GM12878 (cell line): ENCODE measurements around the gene ZNF765. TPM values are rescaled to one million over a fixed set of nuclear protein-coding genes. Genes with fewer than 3 reads are reported as not detected.

ENCODE experiments used
- BHLHE40 ChIP-seq, 2 experiments: fragments of 450-650 bp in 1 of 2; IDR thresholded peaks; 2 replicates each; pipeline ENCODE4 v1.6.1; 2011 to 2017; ENCODE audit warnings: low read depth in 2 of 2, borderline replicate concordance in 1 of 2, improper control_type of control experiment in 1 of 2, low read length in 1 of 2, mild to moderate bottlenecking in 1 of 2
- DPF2 ChIP-seq: fragments of 450-650 bp; IDR thresholded peaks from 2 replicates; pipeline ENCODE4 v1.6.1; 2017; ENCODE audit warnings: mild to moderate bottlenecking
- ETV6 ChIP-seq, 2 experiments: fragments of 450-650 bp in 1 of 2; IDR thresholded peaks in 1 of 2; conservative IDR thresholded peaks in 1 of 2; 2 replicates each; pipeline ENCODE4 v1.6.1; 2014; ENCODE audit warnings: antibody characterized with exemption in 1 of 2, borderline replicate concordance in 1 of 2, low read depth in 1 of 2, mild to moderate bottlenecking in 1 of 2, moderate library complexity in 1 of 2
- KAT2A ChIP-seq: conservative IDR thresholded peaks from 2 replicates; pipeline ENCODE4 v1.6.1; 2011; ENCODE audit warnings: low read depth, low read length; ENCODE audit not compliant: control insufficient read depth
- KDM1A ChIP-seq: fragments of 200-600 bp; sonication (generic); IDR thresholded peaks from 2 replicates; pipeline ENCODE4 v1.6.1; 2016; ENCODE audit warnings: borderline replicate concordance
- MEF2A ChIP-seq: IDR thresholded peaks from 2 replicates; pipeline ENCODE4 v1.6.1; 2011; ENCODE audit warnings: low read depth, mild to moderate bottlenecking, low read length, moderate library complexity; ENCODE audit not compliant: insufficient read depth
- NBN ChIP-seq: fragments of 450-650 bp; IDR thresholded peaks from 2 replicates; pipeline ENCODE4 v1.6.1; 2016
- NFXL1 ChIP-seq: fragments of 450-650 bp; IDR thresholded peaks from 2 replicates; pipeline ENCODE4 v1.6.1; 2017; ENCODE audit warnings: antibody characterized with exemption, mild to moderate bottlenecking, borderline replicate concordance
- NFYB ChIP-seq: IDR thresholded peaks from 2 replicates; pipeline ENCODE4 v1.6.1; 2011; ENCODE audit warnings: low read depth, mild to moderate bottlenecking, low read length, improper control_type of control experiment, moderate library complexity; ENCODE audit not compliant: insufficient read depth
- NRF1 ChIP-seq: conservative IDR thresholded peaks from 2 replicates; pipeline ENCODE4 v1.6.1; 2011; ENCODE audit warnings: mild to moderate bottlenecking, low read depth, low read length, improper control_type of control experiment
- POLR2A ChIP-seq: IDR thresholded peaks from 2 replicates; pipeline ENCODE4 v1.6.1; 2011; ENCODE audit warnings: low read depth, mild to moderate bottlenecking, low read length
- RBBP5 ChIP-seq: fragments of 200-600 bp; sonication (generic); conservative IDR thresholded peaks from 2 replicates; pipeline ENCODE4 v1.6.1; 2016
- RCOR1 ChIP-seq: conservative IDR thresholded peaks from 2 replicates; pipeline ENCODE4 v1.6.1; 2012; ENCODE audit warnings: low read depth, low read length, improper control_type of control experiment
- SREBF1 ChIP-seq: IDR thresholded peaks from 2 replicates; pipeline ENCODE4 v1.6.1; 2012; ENCODE audit warnings: mild to moderate bottlenecking, low read length
- TCF7 ChIP-seq: IDR thresholded peaks from 2 replicates; pipeline ENCODE4 v1.6.1; 2014; ENCODE audit warnings: antibody characterized with exemption, borderline replicate concordance
- YY1 ChIP-seq: IDR thresholded peaks from 2 replicates; pipeline ENCODE4 v1.6.1; 2011; ENCODE audit warnings: low read depth, mild to moderate bottlenecking, low read length
- ZNF274 ChIP-seq: IDR thresholded peaks from one replicate; pipeline ENCODE4 v1.8.0; 2011; ENCODE audit not compliant: insufficient read length, insufficient read depth
- polyA plus RNA-seq, 11 experiments: library from polyadenylated mRNA; depleted of rRNA in 4 of 11; unstranded in 6 of 11; stranded (reverse) in 5 of 11; fragments of >200 nt; fragmentation: Nextera tagmentation in 4 of 11; fragmentation: Illumina TruSeq in 1 of 11; extraction: Ambion mirVana in 4 of 11; extraction: Trizol in 1 of 11; gene quantifications; 1 replicate in 1 of 11; 2 replicates in 10 of 11; pipeline versions ENCODE4 v1.2.1 to v1.2.3, GENCODE V29; 2011 to 2016; ENCODE audit warnings: inconsistent platforms in 2 of 11, missing spikeins in 2 of 11, low read depth in 1 of 11
- total RNA-seq, 4 experiments: library from RNA; depleted of rRNA in 3 of 4; stranded (reverse); fragments of >200 nt in 3 of 4; fragmentation: Illumina TruSeq in 1 of 4; extraction: Trizol in 1 of 4; gene quantifications; 2 replicates each; pipeline versions ENCODE4 v1.2.1 to v1.2.3, GENCODE V29; 2013 to 2021
- TF ChIP-seq, protein P1 (sequence below): fragments of 150-350 bp; IDR thresholded peaks from 2 replicates; pipeline ENCODE4 v1.6.1; 2016; ENCODE audit warnings: low read depth, low read length
- TF ChIP-seq, protein P2 (sequence below): fragments of 450-650 bp; IDR thresholded peaks from 2 replicates; pipeline ENCODE4 v1.6.1; 2017; ENCODE audit warnings: low read depth, mild to moderate bottlenecking, moderate library complexity
- TF ChIP-seq, protein P3 (sequence below): fragments of 450-650 bp; IDR thresholded peaks from 2 replicates; pipeline ENCODE4 v1.6.1; 2017; ENCODE audit warnings: mild to moderate bottlenecking, low read depth, inconsistent platforms; ENCODE audit not compliant: poor library complexity, severe bottlenecking
- TF ChIP-seq, protein P4 (sequence below): IDR thresholded peaks from 2 replicates; pipeline ENCODE4 v1.6.1; 2012; ENCODE audit warnings: low read depth, low read length, improper control_type of control experiment

ZNF765 gene
- total and polyA plus RNA-seq, 10 of the 15 experiments (the other 5 are each of a cell fraction or from before 2014, with no cell fraction given), result 2.9 to 12.7 (median 7.0) TPM

DNA sequence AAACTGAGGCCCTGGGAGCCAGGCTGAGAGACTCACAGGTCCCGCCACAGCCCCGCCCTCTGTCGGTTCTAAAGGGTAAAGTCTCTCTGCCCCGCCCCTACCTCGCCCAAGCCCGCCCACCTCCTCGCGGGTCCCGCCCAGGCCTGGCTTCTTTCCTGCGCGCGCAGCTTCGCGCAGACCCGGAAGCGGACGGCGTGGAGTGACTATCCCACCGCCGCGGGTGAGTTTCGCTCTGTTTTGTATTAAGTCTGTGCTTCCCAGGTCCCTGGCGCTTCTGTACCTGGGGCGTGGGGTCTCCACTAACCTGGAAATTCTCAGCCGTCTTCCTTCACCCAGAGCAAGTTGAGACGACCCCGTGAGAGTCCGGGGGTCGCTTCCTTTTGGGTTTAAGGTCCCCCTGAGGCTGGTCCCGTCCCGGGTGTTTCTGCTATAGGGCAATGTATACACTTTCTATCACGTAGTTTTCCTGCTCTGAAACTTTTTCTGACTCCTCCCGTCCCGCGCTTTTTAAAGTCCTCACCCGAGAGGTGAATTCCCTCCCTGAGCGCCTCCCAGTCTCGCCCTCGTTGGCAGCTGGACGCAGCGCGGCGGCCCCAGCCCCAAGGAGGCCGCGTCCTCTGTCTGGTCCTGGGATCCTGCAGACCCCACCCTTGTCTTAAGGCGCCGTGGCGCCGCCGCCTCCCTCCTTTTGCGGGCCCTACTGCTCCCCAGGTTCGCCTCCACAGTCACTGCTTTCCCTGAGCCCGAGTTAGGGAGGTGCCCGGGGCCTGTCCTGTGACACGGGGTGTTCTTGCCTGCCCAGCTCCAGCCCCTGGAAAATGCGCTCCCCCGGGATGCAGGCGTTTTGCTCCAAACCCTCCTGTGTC is at the start of gene ZNF765 (continued):
- TF ChIP-seq, protein P1, sequence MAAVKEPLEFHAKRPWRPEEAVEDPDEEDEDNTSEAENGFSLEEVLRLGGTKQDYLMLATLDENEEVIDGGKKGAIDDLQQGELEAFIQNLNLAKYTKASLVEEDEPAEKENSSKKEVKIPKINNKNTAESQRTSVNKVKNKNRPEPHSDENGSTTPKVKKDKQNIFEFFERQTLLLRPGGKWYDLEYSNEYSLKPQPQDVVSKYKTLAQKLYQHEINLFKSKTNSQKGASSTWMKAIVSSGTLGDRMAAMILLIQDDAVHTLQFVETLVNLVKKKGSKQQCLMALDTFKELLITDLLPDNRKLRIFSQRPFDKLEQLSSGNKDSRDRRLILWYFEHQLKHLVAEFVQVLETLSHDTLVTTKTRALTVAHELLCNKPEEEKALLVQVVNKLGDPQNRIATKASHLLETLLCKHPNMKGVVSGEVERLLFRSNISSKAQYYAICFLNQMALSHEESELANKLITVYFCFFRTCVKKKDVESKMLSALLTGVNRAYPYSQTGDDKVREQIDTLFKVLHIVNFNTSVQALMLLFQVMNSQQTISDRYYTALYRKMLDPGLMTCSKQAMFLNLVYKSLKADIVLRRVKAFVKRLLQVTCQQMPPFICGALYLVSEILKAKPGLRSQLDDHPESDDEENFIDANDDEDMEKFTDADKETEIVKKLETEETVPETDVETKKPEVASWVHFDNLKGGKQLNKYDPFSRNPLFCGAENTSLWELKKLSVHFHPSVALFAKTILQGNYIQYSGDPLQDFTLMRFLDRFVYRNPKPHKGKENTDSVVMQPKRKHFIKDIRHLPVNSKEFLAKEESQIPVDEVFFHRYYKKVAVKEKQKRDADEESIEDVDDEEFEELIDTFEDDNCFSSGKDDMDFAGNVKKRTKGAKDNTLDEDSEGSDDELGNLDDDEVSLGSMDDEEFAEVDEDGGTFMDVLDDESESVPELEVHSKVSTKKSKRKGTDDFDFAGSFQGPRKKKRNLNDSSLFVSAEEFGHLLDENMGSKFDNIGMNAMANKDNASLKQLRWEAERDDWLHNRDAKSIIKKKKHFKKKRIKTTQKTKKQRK, result no peak
- TF ChIP-seq KAT2A (no peak), NRF1 (peak; percentile 80), MEF2A (no peak), YY1 (no peak), NFYB (no peak), RCOR1 (no peak), RBBP5 (no peak), KDM1A (no peak), BHLHE40 (IDR thresholded peaks at IDR 0.05; ENCODE audit: borderline replicate concordance in 1 of 2, low read depth in 2 of 2, low read length in 1 of 2) (peak in 1 of 2 experiments; percentile 51; a peak in 2 of 4 replicates), ZNF274 (no peak), POLR2A (peak; percentile 85), TCF7 (no peak), NBN (0 out of 2 replicates have a peak, but pooled peaks have one; percentile 28), SREBF1 (no peak; the same call in 1 of the 2 replicates), NFXL1 (no peak), ETV6 (conservative IDR thresholded peaks at IDR 0.05 in 1 of 2, IDR thresholded peaks at IDR 0.05 in 1 of 2; ENCODE audit: borderline replicate concordance in 1 of 2, low read depth in 1 of 2) (no peak), DPF2 (no peak)
- TF ChIP-seq, protein P2, sequence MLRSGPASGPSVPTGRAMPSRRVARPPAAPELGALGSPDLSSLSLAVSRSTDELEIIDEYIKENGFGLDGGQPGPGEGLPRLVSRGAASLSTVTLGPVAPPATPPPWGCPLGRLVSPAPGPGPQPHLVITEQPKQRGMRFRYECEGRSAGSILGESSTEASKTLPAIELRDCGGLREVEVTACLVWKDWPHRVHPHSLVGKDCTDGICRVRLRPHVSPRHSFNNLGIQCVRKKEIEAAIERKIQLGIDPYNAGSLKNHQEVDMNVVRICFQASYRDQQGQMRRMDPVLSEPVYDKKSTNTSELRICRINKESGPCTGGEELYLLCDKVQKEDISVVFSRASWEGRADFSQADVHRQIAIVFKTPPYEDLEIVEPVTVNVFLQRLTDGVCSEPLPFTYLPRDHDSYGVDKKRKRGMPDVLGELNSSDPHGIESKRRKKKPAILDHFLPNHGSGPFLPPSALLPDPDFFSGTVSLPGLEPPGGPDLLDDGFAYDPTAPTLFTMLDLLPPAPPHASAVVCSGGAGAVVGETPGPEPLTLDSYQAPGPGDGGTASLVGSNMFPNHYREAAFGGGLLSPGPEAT, result no peak
- TF ChIP-seq, protein P3, sequence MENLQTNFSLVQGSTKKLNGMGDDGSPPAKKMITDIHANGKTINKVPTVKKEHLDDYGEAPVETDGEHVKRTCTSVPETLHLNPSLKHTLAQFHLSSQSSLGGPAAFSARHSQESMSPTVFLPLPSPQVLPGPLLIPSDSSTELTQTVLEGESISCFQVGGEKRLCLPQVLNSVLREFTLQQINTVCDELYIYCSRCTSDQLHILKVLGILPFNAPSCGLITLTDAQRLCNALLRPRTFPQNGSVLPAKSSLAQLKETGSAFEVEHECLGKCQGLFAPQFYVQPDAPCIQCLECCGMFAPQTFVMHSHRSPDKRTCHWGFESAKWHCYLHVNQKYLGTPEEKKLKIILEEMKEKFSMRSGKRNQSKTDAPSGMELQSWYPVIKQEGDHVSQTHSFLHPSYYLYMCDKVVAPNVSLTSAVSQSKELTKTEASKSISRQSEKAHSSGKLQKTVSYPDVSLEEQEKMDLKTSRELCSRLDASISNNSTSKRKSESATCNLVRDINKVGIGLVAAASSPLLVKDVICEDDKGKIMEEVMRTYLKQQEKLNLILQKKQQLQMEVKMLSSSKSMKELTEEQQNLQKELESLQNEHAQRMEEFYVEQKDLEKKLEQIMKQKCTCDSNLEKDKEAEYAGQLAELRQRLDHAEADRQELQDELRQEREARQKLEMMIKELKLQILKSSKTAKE, result no peak
- TF ChIP-seq, protein P4, sequence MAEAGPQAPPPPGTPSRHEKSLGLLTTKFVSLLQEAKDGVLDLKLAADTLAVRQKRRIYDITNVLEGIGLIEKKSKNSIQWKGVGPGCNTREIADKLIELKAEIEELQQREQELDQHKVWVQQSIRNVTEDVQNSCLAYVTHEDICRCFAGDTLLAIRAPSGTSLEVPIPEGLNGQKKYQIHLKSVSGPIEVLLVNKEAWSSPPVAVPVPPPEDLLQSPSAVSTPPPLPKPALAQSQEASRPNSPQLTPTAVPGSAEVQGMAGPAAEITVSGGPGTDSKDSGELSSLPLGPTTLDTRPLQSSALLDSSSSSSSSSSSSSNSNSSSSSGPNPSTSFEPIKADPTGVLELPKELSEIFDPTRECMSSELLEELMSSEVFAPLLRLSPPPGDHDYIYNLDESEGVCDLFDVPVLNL, result peak; percentile 52; the same call in 1 of the 2 replicates
